Progenitor cell of endocrine pancreas (in vitro differentiated cells): ENCODE data around the gene PLCB2. TPM values are rescaled to one million over a fixed set of nuclear protein-coding genes. Genes with fewer than 3 reads are reported as not detected.

ENCODE experiments used
- DNase-seq: peaks from one replicate; pipeline ENCODE4 v3.0.0; 2021; ENCODE audit warnings: low spot score; ENCODE audit not compliant: unreplicated experiment
- H3K27ac Mint-ChIP-seq: 2 replicates; pipeline ENCODE4 v1.8.0; 2021; ENCODE audit warnings: mild to moderate bottlenecking, moderate library complexity, mixed read lengths
- H3K27me3 Mint-ChIP-seq: 2 replicates; pipeline ENCODE4 v1.8.0; 2021; ENCODE audit warnings: mixed read lengths
- H3K36me3 Mint-ChIP-seq: 2 replicates; pipeline ENCODE4 v1.8.0; 2022; ENCODE audit warnings: mixed read lengths; ENCODE audit not compliant: insufficient read depth
- H3K4me1 Mint-ChIP-seq: 2 replicates; pipeline ENCODE4 v1.8.0; 2021; ENCODE audit warnings: low read depth, mixed read lengths
- H3K4me3 Mint-ChIP-seq: 2 replicates; pipeline ENCODE4 v1.8.0; 2021; ENCODE audit warnings: low read depth, mild to moderate bottlenecking, moderate library complexity, mixed read lengths
- H3K9me3 Mint-ChIP-seq: 2 replicates; pipeline ENCODE4 v1.8.0; 2021; ENCODE audit warnings: low read depth, mixed read lengths
- CTCF ChIP-seq: fragments of 200-600 bp; sonication (generic); IDR thresholded peaks from one replicate; pipeline ENCODE4 v1.5.0; 2021; ENCODE audit warnings: antibody characterized with exemption, mild to moderate bottlenecking; ENCODE audit not compliant: unreplicated experiment
- total RNA-seq: library from RNA; stranded (reverse); gene quantifications from 2 replicates; pipeline ENCODE4 v1.2.1, GENCODE V29; 2021

The PLCB2 gene
- total RNA-seq, 1 donor from 2014 or later, result 2.5 TPM

GRCh38 chr15:40334941-40335795, 27.4 kb upstream of the PLCB2 start:
- no peak for DNase-seq
- H3K4me3 Mint-ChIP-seq, result no peak overlapping the region
- H3K9me3 Mint-ChIP-seq, result no peaks in the 10 kb centered on the region
- TF ChIP-seq CTCF, result no peak
- H3K27me3 Mint-ChIP-seq, result peaks cover 34% of the 10 kb centered on the region
- H3K36me3 Mint-ChIP-seq, result no peaks in the 10 kb centered on the region
- H3K27ac Mint-ChIP-seq, result no peak overlapping the region
- H3K4me1 Mint-ChIP-seq, result peaks cover 3% of the 10 kb centered on the region

GRCh38 chr15:40334541-40334940, 26.8 kb upstream of the PLCB2 start:
- no peaks in the 10 kb centered on the region for H3K36me3 Mint-ChIP-seq
- H3K27ac Mint-ChIP-seq, result no peak overlapping the region
- no peak for DNase-seq
- TF ChIP-seq CTCF, result no peak
- H3K9me3 Mint-ChIP-seq, result no peaks in the 10 kb centered on the region
- no peak overlapping the region for H3K4me3 Mint-ChIP-seq
- peaks cover 37% of the 10 kb centered on the region for H3K27me3 Mint-ChIP-seq
- peaks cover 3% of the 10 kb centered on the region for H3K4me1 Mint-ChIP-seq

- peaks cover 3% of the 10 kb centered on the region for H3K4me1 Mint-ChIP-seq
- peaks cover 40% of the 10 kb centered on the region for H3K27me3 Mint-ChIP-seq
- H3K36me3 Mint-ChIP-seq, result no peaks in the 10 kb centered on the region
- H3K27ac Mint-ChIP-seq, result no peak overlapping the region
- TF ChIP-seq CTCF, result no peak
- no peak overlapping the region for H3K4me3 Mint-ChIP-seq
- no peak for DNase-seq
- H3K9me3 Mint-ChIP-seq, result no peaks in the 10 kb centered on the region
Measured at GRCh38 chr15:40333922-40334492, 26.3 kb upstream of the PLCB2 start.

- no peak overlapping the region for H3K4me3 Mint-ChIP-seq
- DNase-seq, result no peak
- H3K27me3 Mint-ChIP-seq, result peaks cover 43% of the 10 kb centered on the region
- peaks cover 1% of the 10 kb centered on the region for H3K4me1 Mint-ChIP-seq
- H3K36me3 Mint-ChIP-seq, result peaks cover 2% of the 10 kb centered on the region
- no peak overlapping the region for H3K27ac Mint-ChIP-seq
- no peak for TF ChIP-seq CTCF
- H3K9me3 Mint-ChIP-seq, result no peaks in the 10 kb centered on the region
Measured at GRCh38 chr15:40332113-40332781, 24.5 kb upstream of the PLCB2 start.

GRCh38 chr15:40331637-40332036, 23.9 kb upstream of the PLCB2 start:
- H3K9me3 Mint-ChIP-seq, result no peaks in the 10 kb centered on the region
- H3K4me1 Mint-ChIP-seq, result peaks cover 1% of the 10 kb centered on the region
- no peak for DNase-seq
- no peak overlapping the region for H3K4me3 Mint-ChIP-seq
- peaks cover 46% of the 10 kb centered on the region for H3K27me3 Mint-ChIP-seq
- no peak overlapping the region for H3K27ac Mint-ChIP-seq
- no peak for TF ChIP-seq CTCF
- peaks cover 2% of the 10 kb centered on the region for H3K36me3 Mint-ChIP-seq
